Measurements from ENCODE around the gene MON2.

GRCh38 chr12:62468397-62468796, 1.8 kb downstream of the MON2 start:
- TF ChIP-seq POLR2A (IDR thresholded peaks at IDR 0.05), result no peak
- TF ChIP-seq, protein P1, sequence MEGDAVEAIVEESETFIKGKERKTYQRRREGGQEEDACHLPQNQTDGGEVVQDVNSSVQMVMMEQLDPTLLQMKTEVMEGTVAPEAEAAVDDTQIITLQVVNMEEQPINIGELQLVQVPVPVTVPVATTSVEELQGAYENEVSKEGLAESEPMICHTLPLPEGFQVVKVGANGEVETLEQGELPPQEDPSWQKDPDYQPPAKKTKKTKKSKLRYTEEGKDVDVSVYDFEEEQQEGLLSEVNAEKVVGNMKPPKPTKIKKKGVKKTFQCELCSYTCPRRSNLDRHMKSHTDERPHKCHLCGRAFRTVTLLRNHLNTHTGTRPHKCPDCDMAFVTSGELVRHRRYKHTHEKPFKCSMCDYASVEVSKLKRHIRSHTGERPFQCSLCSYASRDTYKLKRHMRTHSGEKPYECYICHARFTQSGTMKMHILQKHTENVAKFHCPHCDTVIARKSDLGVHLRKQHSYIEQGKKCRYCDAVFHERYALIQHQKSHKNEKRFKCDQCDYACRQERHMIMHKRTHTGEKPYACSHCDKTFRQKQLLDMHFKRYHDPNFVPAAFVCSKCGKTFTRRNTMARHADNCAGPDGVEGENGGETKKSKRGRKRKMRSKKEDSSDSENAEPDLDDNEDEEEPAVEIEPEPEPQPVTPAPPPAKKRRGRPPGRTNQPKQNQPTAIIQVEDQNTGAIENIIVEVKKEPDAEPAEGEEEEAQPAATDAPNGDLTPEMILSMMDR (IDR thresholded peaks at IDR 0.05), result no peak
